ENCODE data around the gene KLF1.
"Not testable (repeated sequence)": the region's sequence is repeated elsewhere in the genome, so short reads cannot be mapped to it uniquely, and the experiment has no call there.

- not testable (repeated sequence) for TF ChIP-seq CTCF (conservative IDR thresholded peaks at IDR 0.05; ENCODE audit: low read depth, low read length); EZH2 (IDR thresholded peaks at IDR 0.05; ENCODE audit: borderline replicate concordance, low read depth, low read length, poor library complexity, severe bottlenecking)
These were observed 28.9 kb upstream of the KLF1 start for GRCh38 chr19:12915860-12916259.
